KMS-11 (cell line): ENCODE measurements around the gene SP110.

Experiments
- H2AFZ ChIP-seq: fragments of 200-600 bp; sonication (generic); 2 replicates; pipeline ENCODE4 v1.6.1; 2016; ENCODE audit warnings: antibody characterized with exemption, mixed run types, low read depth
- H3K27ac ChIP-seq: fragments of 200-600 bp; sonication (generic); 2 replicates; pipeline ENCODE4 v1.6.1; 2016; ENCODE audit warnings: mild to moderate bottlenecking, mixed run types
- H3K27me3 ChIP-seq: fragments of 200-600 bp; sonication (generic); 2 replicates; pipeline ENCODE4 v1.6.1; 2017; ENCODE audit warnings: mild to moderate bottlenecking, low read depth, mixed run types, moderate library complexity; ENCODE audit not compliant: insufficient read depth
- H3K36me3 ChIP-seq: fragments of 200-600 bp; sonication (generic); 2 replicates; pipeline ENCODE4 v1.6.1; 2017; ENCODE audit warnings: mild to moderate bottlenecking, mixed run types; ENCODE audit not compliant: insufficient read depth
- H3K4me1 ChIP-seq: fragments of 200-600 bp; sonication (generic); 2 replicates; pipeline ENCODE4 v1.6.1; 2016; ENCODE audit warnings: mild to moderate bottlenecking, low read depth, mixed run types; ENCODE audit not compliant: poor library complexity, severe bottlenecking
- H3K4me2 ChIP-seq: fragments of 200-600 bp; sonication (generic); 2 replicates; pipeline ENCODE4 v1.7.0; 2016; ENCODE audit warnings: mild to moderate bottlenecking, mixed run types
- H3K4me3 ChIP-seq: fragments of 200-600 bp; sonication (generic); IDR thresholded peaks from 2 replicates; pipeline ENCODE4 v1.6.1; 2017; ENCODE audit warnings: low read depth, low read length, mixed read lengths; ENCODE audit not compliant: insufficient read depth
- H3K79me2 ChIP-seq: fragments of 200-600 bp; sonication (generic); 2 replicates; pipeline ENCODE4 v1.6.1; 2016; ENCODE audit warnings: low read depth, mixed run types; ENCODE audit not compliant: insufficient read depth
- H3K9ac ChIP-seq: fragments of 200-600 bp; sonication (generic); 2 replicates; pipeline ENCODE4 v1.6.1; 2016; ENCODE audit warnings: mild to moderate bottlenecking, mixed run types
- H4K20me1 ChIP-seq: fragments of 200-600 bp; sonication (generic); 2 replicates; pipeline ENCODE4 v1.6.1; 2016; ENCODE audit warnings: mild to moderate bottlenecking, mixed run types; ENCODE audit not compliant: insufficient read depth
- CTCF ChIP-seq: fragments of 200-600 bp; sonication (generic); conservative IDR thresholded peaks from 2 replicates; pipeline ENCODE4 v1.6.1; 2017; ENCODE audit warnings: low read depth, mild to moderate bottlenecking, antibody characterized with exemption, low read length, moderate library complexity, mixed read lengths

The SP110 gene

GRCh38 chr2:230160112-230160660, 59.6 kb downstream of the SP110 start:
- Histone ChIP-seq H3K4me1 (no peaks in the 10 kb centered on the region), H3K36me3 (no peaks in the 10 kb centered on the region), H2AFZ (no peak overlapping the region), H4K20me1 (no peaks in the 10 kb centered on the region), H3K4me2 (no peak overlapping the region), H3K27me3 (no peaks in the 10 kb centered on the region), H3K4me3 (no peak overlapping the region), H3K9ac (no peak overlapping the region), H3K27ac (no peak overlapping the region), H3K79me2 (no peaks in the 10 kb centered on the region)
- peak; percentile 88 for TF ChIP-seq CTCF

GRCh38 chr2:230158468-230158867, 61.3 kb downstream of the SP110 start:
- no peaks in the 10 kb centered on the region for H3K36me3 ChIP-seq
- no peak overlapping the region for H2AFZ ChIP-seq
- no peak overlapping the region for H3K4me2 ChIP-seq
- H3K4me3 ChIP-seq, result no peak overlapping the region
- no peaks in the 10 kb centered on the region for H3K27me3 ChIP-seq
- no peaks in the 10 kb centered on the region for H3K4me1 ChIP-seq
- H3K9ac ChIP-seq, result no peak overlapping the region
- no peaks in the 10 kb centered on the region for H4K20me1 ChIP-seq
- no peak for TF ChIP-seq CTCF
- no peaks in the 10 kb centered on the region for H3K79me2 ChIP-seq
- no peak overlapping the region for H3K27ac ChIP-seq

GRCh38 chr2:230156782-230157699, 62.7 kb downstream of the SP110 start:
- no peaks in the 10 kb centered on the region for H4K20me1 ChIP-seq
- no peaks in the 10 kb centered on the region for H3K4me1 ChIP-seq
- H3K27me3 ChIP-seq, result no peaks in the 10 kb centered on the region
- H3K36me3 ChIP-seq, result no peaks in the 10 kb centered on the region
- no peak overlapping the region for H2AFZ ChIP-seq
- no peaks in the 10 kb centered on the region for H3K79me2 ChIP-seq
- no peak overlapping the region for H3K27ac ChIP-seq
- no peak for TF ChIP-seq CTCF
- H3K9ac ChIP-seq, result no peak overlapping the region
- H3K4me2 ChIP-seq, result no peak overlapping the region
- no peak overlapping the region for H3K4me3 ChIP-seq

GRCh38 chr2:230155359-230155758, 64.4 kb downstream of the SP110 start:
- Histone ChIP-seq H3K4me3 (no peak overlapping the region), H2AFZ (no peak overlapping the region), H4K20me1 (no peaks in the 10 kb centered on the region), H3K27ac (no peak overlapping the region), H3K36me3 (no peaks in the 10 kb centered on the region), H3K9ac (no peak overlapping the region), H3K4me1 (no peaks in the 10 kb centered on the region), H3K79me2 (no peaks in the 10 kb centered on the region), H3K27me3 (no peaks in the 10 kb centered on the region), H3K4me2 (no peak overlapping the region)
- no peak for TF ChIP-seq CTCF
